ENCODE data around the gene ZXDC.

- TF ChIP-seq JUND (IDR thresholded peaks at IDR 0.05; ENCODE audit: borderline replicate concordance, low read depth, low read length) (no peak), JUND (tag; IDR thresholded peaks at IDR 0.05; ENCODE audit: borderline replicate concordance, low read depth, low read length) (no peak), EGR1 (conservative IDR thresholded peaks at IDR 0.05) (no peak), RFX5 (IDR thresholded peaks at IDR 0.05; ENCODE audit: low read depth, low read length) (no peak), NCOA1 (IDR thresholded peaks at IDR 0.05; ENCODE audit: low read depth) (no peak), ZNF449 (CRISPR knock-in tag; IDR thresholded peaks at IDR 0.05) (no peak), POLR2AphosphoS5 (IDR thresholded peaks at IDR 0.05; ENCODE audit: control insufficient read depth, insufficient read depth, low read depth, low read length) (no peak), CREM (IDR thresholded peaks at IDR 0.05; ENCODE audit: low read depth) (no peak), PPARD (CRISPR knock-in tag; IDR thresholded peaks at IDR 0.05) (no peak), MAFG (tag; conservative IDR thresholded peaks at IDR 0.05) (no peak), TSC22D4 (tag; IDR thresholded peaks at IDR 0.05) (no peak)
- TF ChIP-seq, protein P1, sequence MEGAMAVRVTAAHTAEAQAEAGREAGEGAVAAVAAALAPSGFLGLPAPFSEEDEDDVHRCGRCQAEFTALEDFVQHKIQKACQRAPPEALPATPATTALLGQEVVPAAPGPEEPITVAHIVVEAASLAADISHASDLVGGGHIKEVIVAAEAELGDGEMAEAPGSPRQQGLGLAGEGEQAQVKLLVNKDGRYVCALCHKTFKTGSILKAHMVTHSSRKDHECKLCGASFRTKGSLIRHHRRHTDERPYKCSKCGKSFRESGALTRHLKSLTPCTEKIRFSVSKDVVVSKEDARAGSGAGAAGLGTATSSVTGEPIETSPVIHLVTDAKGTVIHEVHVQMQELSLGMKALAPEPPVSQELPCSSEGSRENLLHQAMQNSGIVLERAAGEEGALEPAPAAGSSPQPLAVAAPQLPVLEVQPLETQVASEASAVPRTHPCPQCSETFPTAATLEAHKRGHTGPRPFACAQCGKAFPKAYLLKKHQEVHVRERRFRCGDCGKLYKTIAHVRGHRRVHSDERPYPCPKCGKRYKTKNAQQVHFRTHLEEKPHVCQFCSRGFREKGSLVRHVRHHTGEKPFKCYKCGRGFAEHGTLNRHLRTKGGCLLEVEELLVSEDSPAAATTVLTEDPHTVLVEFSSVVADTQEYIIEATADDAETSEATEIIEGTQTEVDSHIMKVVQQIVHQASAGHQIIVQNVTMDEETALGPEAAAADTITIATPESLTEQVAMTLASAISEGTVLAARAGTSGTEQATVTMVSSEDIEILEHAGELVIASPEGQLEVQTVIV (CRISPR knock-in tag; IDR thresholded peaks at IDR 0.05; ENCODE audit: borderline replicate concordance), result no peak
- TF ChIP-seq, protein P2, sequence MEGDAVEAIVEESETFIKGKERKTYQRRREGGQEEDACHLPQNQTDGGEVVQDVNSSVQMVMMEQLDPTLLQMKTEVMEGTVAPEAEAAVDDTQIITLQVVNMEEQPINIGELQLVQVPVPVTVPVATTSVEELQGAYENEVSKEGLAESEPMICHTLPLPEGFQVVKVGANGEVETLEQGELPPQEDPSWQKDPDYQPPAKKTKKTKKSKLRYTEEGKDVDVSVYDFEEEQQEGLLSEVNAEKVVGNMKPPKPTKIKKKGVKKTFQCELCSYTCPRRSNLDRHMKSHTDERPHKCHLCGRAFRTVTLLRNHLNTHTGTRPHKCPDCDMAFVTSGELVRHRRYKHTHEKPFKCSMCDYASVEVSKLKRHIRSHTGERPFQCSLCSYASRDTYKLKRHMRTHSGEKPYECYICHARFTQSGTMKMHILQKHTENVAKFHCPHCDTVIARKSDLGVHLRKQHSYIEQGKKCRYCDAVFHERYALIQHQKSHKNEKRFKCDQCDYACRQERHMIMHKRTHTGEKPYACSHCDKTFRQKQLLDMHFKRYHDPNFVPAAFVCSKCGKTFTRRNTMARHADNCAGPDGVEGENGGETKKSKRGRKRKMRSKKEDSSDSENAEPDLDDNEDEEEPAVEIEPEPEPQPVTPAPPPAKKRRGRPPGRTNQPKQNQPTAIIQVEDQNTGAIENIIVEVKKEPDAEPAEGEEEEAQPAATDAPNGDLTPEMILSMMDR (IDR thresholded peaks at IDR 0.05 in 2 of 3, conservative IDR thresholded peaks at IDR 0.05 in 1 of 3; ENCODE audit: insufficient read depth in 2 of 3, low read depth in 1 of 3, low read length in 3 of 3), result no peak
Measured at GRCh38 chr3:126496894-126497850, 21.5 kb upstream of the ZXDC start.
